ENCODE data around the gene ARAF.

DNA sequence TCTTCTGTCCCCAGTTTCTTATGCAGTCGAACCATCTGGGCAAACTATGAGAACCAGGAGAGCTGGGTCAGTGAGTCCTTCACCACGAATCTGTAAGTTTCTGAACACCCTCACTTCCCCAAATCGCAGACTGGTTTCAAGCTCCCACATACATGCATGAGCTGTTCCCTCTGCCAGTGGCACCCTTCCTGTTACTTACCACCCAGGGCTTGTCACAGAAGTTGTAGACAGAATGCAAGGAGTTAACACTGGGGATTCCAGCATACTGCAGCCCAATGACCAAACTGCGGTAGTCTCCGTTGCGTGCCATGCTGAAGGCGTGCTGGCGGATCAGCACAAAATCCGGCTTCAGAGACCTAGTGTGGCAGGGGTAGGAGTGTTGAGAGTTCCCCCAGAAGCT is 44.0 kb downstream of the ARAF start:
- TF ChIP-seq ZNF274 (IDR thresholded peaks at IDR 0.05; ENCODE audit: low read depth, low read length) (no peak), POLR2A (IDR thresholded peaks at IDR 0.05; ENCODE audit: borderline replicate concordance, extremely low read depth, insufficient read depth, insufficient read length) (no peak), RAD21 (IDR thresholded peaks at IDR 0.05; ENCODE audit: low read depth) (no peak)

Measured in HCT116 (cell line).